HCT116 (cell line): ENCODE measurements around the gene RPS6KA2. TPM values are rescaled to one million over a fixed set of nuclear protein-coding genes. Genes with fewer than 3 reads are reported as not detected.

ENCODE experiments used
- ATAC-seq: fragments of 200-7000 bp; cut with Tn5 transposase; 2 replicates; pipeline ENCODE4 v1.9.1; 2020; ENCODE audit warnings: mild to moderate bottlenecking, moderate library complexity
- BruUV-seq: library from RNA; stranded (reverse); fragments of 400-500 nt; replicated peaks from 2 replicates; lab custom pipeline; 2021; lab: Mats Ljungman, UMichigan
- CTCF ChIA-PET: fragments of 300-600 bp; sonication (Branson Sonifier 250); formaldehyde crosslinking; loops from one replicate; lab custom pipeline; 2021; ENCODE audit warnings: antibody characterized with exemption; lab: Charles Lee
- POLR2A ChIA-PET: fragments of 300-600, 350-600 bp; sonication (Branson Sonifier 250); formaldehyde crosslinking; loops from one replicate; lab custom pipeline; 2021; ENCODE audit warnings: antibody characterized with exemption; lab: Charles Lee
- RAD21 ChIA-PET, 2 experiments: fragments of 300-600 bp; sonication (Branson Sonifier 250); formaldehyde crosslinking; loops; one replicate each; lab custom pipeline; 2023; ENCODE audit warnings: low total read pairs in 2 of 2; ENCODE audit not compliant: uncharacterized antibody in 2 of 2, unreplicated experiment in 2 of 2, low non-redundant PET in 1 of 2; lab: Charles Lee
- DNase-seq: peaks from one replicate; pipeline ENCODE4 v3.0.0-alpha.2; 2010; ENCODE audit warnings: low read depth, low spot score
- H2AFZ ChIP-seq: fragments of 200-600 bp; shearing (Covaris generic), sonication (generic); 2 replicates; pipeline ENCODE4 v1.6.1; 2017; ENCODE audit warnings: low read depth, mixed run types, mixed read lengths, antibody characterized with exemption, low read length; ENCODE audit not compliant: poor library complexity, severe bottlenecking
- H3K27ac ChIP-seq: 2 replicates; pipeline ENCODE4 v1.5.1; 2012; ENCODE audit warnings: low read depth, low read length
- H3K27me3 ChIP-seq: fragments of 200-600 bp; sonication (generic); 2 replicates; pipeline ENCODE4 v1.6.1; 2016; ENCODE audit warnings: mixed run types, low read length, mixed read lengths; ENCODE audit not compliant: insufficient read depth
- H3K36me3 ChIP-seq, 2 experiments: fragments of 200-500 bp in 1 of 2; fragments of 200-600 bp in 1 of 2; sonication (Bioruptor generic) in 1 of 2; sonication (generic) in 1 of 2; 2 replicates each; pipeline versions ENCODE4 v1.5.1 to v1.6.1; 2014 to 2016; ENCODE audit warnings: low read length in 2 of 2, inconsistent platforms in 1 of 2, mixed read lengths in 1 of 2, mixed run types in 1 of 2; ENCODE audit not compliant: insufficient read depth in 2 of 2, control insufficient read depth in 1 of 2
- H3K4me1 ChIP-seq, 2 experiments: fragments of 200-600 bp in 1 of 2; sonication (generic) in 1 of 2; 2 replicates each; pipeline versions ENCODE4 v1.5.1 to v1.6.1; 2012 to 2017; ENCODE audit warnings: low read length in 2 of 2, inconsistent platforms in 1 of 2, mild to moderate bottlenecking in 1 of 2, mixed read lengths in 1 of 2, mixed run types in 1 of 2, moderate library complexity in 1 of 2; ENCODE audit not compliant: insufficient read depth in 2 of 2, control insufficient read depth in 1 of 2
- H3K4me2 ChIP-seq: fragments of 200-600 bp; sonication (generic); 2 replicates; pipeline ENCODE4 v1.6.1; 2017; ENCODE audit warnings: mixed run types, low read length, mixed read lengths
- H3K4me3 ChIP-seq, 2 experiments: fragments of 200-600 bp in 1 of 2; sonication (generic) in 1 of 2; replicated peaks in 1 of 2; 2 replicates each; pipeline ENCODE4 v1.5.1; 2011 to 2016; ENCODE audit warnings: low read length in 2 of 2, control low read depth in 1 of 2, low read depth in 1 of 2, mild to moderate bottlenecking in 1 of 2, mixed read lengths in 1 of 2, mixed run types in 1 of 2
- H3K79me2 ChIP-seq: fragments of 200-600 bp; sonication (generic); 2 replicates; pipeline ENCODE4 v1.6.1; 2017; ENCODE audit warnings: mild to moderate bottlenecking, mixed run types, low read length, moderate library complexity, mixed read lengths; ENCODE audit not compliant: insufficient read depth
- H3K9ac ChIP-seq: fragments of 200-600 bp; sonication (generic); 2 replicates; pipeline ENCODE4 v1.6.1; 2016; ENCODE audit warnings: low read length, mixed read lengths
- H3K9me2 ChIP-seq: fragments of 200-600 bp; sonication (generic), shearing (Covaris generic); 2 replicates; pipeline ENCODE4 v1.6.1; 2017; ENCODE audit warnings: mixed run types, mild to moderate bottlenecking, moderate library complexity; ENCODE audit not compliant: insufficient read depth
- H3K9me3 ChIP-seq, 2 experiments: fragments of 200-500 bp in 1 of 2; fragments of 200-600 bp in 1 of 2; sonication (Bioruptor generic) in 1 of 2; sonication (generic) in 1 of 2; 2 replicates each; pipeline ENCODE4 v1.6.1; 2014 to 2017; ENCODE audit warnings: low read length in 2 of 2, mixed read lengths in 2 of 2, inconsistent platforms in 1 of 2, low read depth in 1 of 2, mild to moderate bottlenecking in 1 of 2, mixed run types in 1 of 2, moderate library complexity in 1 of 2; ENCODE audit not compliant: control insufficient read depth in 1 of 2, insufficient read depth in 1 of 2
- H4K20me1 ChIP-seq: fragments of 200-600 bp; sonication (generic), shearing (Covaris generic); 2 replicates; pipeline ENCODE4 v1.6.1; 2017; ENCODE audit warnings: mixed run types, mild to moderate bottlenecking, moderate library complexity; ENCODE audit not compliant: insufficient read depth
- CBX3 ChIP-seq: IDR thresholded peaks from 2 replicates; pipeline ENCODE4 v1.6.1; 2012; ENCODE audit warnings: low read depth
- EGR1 ChIP-seq: IDR thresholded peaks from 2 replicates; pipeline ENCODE4 v1.6.1; 2012; ENCODE audit warnings: low read depth
- ELF1 ChIP-seq: IDR thresholded peaks from 2 replicates; pipeline ENCODE4 v1.6.1; 2012; ENCODE audit warnings: low read depth, borderline replicate concordance
- EZH2 ChIP-seq: fragments of 200-600 bp; sonication (generic); IDR thresholded peaks from 2 replicates; pipeline ENCODE4 v1.6.1; 2017; ENCODE audit warnings: antibody characterized with exemption, mixed run types
- FOSL1 ChIP-seq: IDR thresholded peaks from 2 replicates; pipeline ENCODE4 v1.6.1; 2012; ENCODE audit warnings: low read depth
- JUND ChIP-seq: IDR thresholded peaks from 2 replicates; pipeline ENCODE4 v1.6.1; 2012
- POLR2A ChIP-seq: IDR thresholded peaks from 2 replicates; pipeline ENCODE4 v1.7.0; 2011; ENCODE audit warnings: borderline replicate concordance; ENCODE audit not compliant: insufficient read depth, insufficient read length; ENCODE audit errors: extremely low read depth
- POLR2AphosphoS5 ChIP-seq: IDR thresholded peaks from 2 replicates; pipeline ENCODE4 v1.6.1; 2011; ENCODE audit warnings: mild to moderate bottlenecking, low read depth, low read length, moderate library complexity
- RAD21 ChIP-seq: IDR thresholded peaks from 2 replicates; pipeline ENCODE4 v1.6.1; 2012; ENCODE audit warnings: low read depth, mild to moderate bottlenecking
- SIN3A ChIP-seq: IDR thresholded peaks from 2 replicates; pipeline ENCODE4 v1.6.1; 2012; ENCODE audit warnings: low read depth
- SP1 ChIP-seq: IDR thresholded peaks from 2 replicates; pipeline ENCODE4 v1.6.1; 2012; ENCODE audit warnings: low read depth
- YY1 ChIP-seq: IDR thresholded peaks from 2 replicates; pipeline ENCODE4 v1.6.1; 2011; ENCODE audit warnings: low read length, low read depth, moderate library complexity, mild to moderate bottlenecking; ENCODE audit not compliant: insufficient replicate concordance; ENCODE audit errors: extremely low read depth
- ZFX ChIP-seq: fragments of 450-650 bp; IDR thresholded peaks from 2 replicates; pipeline ENCODE4 v1.6.1; 2017
- ZNF274 ChIP-seq: fragments of 200-500 bp; sonication (Bioruptor generic); IDR thresholded peaks from 2 replicates; pipeline ENCODE4 v1.6.1; 2014; ENCODE audit warnings: mild to moderate bottlenecking, low read depth, low read length, inconsistent platforms
- intact Hi-C: fragments of 100-400 bp; cut with micrococcal nuclease; formaldehyde crosslinking; loops from 2 replicates; pipeline ENCODE4 v1.10.0; 2022
- total RNA-seq: library from RNA; stranded (reverse); gene quantifications from one replicate; pipeline ENCODE4 v1.2.1, GENCODE V29; 2021; ENCODE audit not compliant: unreplicated experiment
- TF ChIP-seq, protein P1 (sequence below): IDR thresholded peaks from 2 replicates; pipeline ENCODE4 v1.6.1; 2011; ENCODE audit warnings: mild to moderate bottlenecking, low read length, moderate library complexity; ENCODE audit not compliant: insufficient replicate concordance; ENCODE audit errors: extremely low read depth
- TF ChIP-seq, protein P2 (sequence below), 3 experiments: fragments of 200-600 bp in 1 of 3; sonication (generic) in 1 of 3; IDR thresholded peaks in 2 of 3; conservative IDR thresholded peaks in 1 of 3; 2 replicates each; pipeline ENCODE4 v1.5.1; 2012 to 2017; ENCODE audit warnings: low read depth in 2 of 3, low read length in 2 of 3, antibody characterized with exemption in 1 of 3, borderline replicate concordance in 1 of 3, control low read depth in 1 of 3, mild to moderate bottlenecking in 1 of 3, mixed read lengths in 1 of 3, mixed run types in 1 of 3, moderate library complexity in 1 of 3; ENCODE audit not compliant: insufficient read depth in 1 of 3
- TF ChIP-seq, protein P3 (sequence below): IDR thresholded peaks from 2 replicates; pipeline ENCODE4 v1.6.1; 2012

RPS6KA2 gene
- total RNA-seq, 1 experiment from 2014 or later, result 8.5 TPM

DNA sequence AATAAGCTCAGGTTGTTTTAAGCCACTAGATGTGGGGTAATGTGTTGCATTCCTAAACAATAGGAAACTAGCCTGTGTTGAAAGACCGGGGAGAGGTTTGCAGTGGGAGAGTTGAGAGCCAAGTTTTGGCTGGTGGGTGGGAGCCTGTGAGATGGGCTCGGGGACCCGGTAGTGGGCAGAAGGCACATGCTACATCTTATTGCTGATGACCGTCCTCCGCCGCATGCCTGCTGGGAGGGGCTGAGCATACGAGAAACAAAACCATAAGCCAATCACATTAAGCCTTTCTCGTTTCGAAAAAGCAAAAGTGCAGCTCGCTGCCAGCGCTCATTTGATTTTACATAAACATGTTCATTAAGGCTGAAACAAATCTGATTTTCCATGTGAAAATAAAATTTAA, 186.9 kb downstream of the RPS6KA2 start:
- no peaks in the 10 kb centered on the region for H3K79me2 ChIP-seq
- intact Hi-C loops, result no loop called here
- BruUV-seq, result no TSS peak
- no peaks in the 10 kb centered on the region for H3K9me3 ChIP-seq
- no peaks in the 10 kb centered on the region for H3K4me1 ChIP-seq
- ChIA-PET RAD21 (no interaction called here), POLR2A (no interaction called here), CTCF (no interaction called here)
- H2AFZ ChIP-seq, result no peak overlapping the region
- no peaks in the 10 kb centered on the region for H4K20me1 ChIP-seq
- no peaks in the 10 kb centered on the region; the same call in 1 of the 2 replicates for H3K27me3 ChIP-seq
- ATAC-seq, result no peak
- H3K36me3 ChIP-seq, result no peaks in the 10 kb centered on the region
- no peak overlapping the region for H3K4me2 ChIP-seq
- no peak overlapping the region for H3K4me3 ChIP-seq
- H3K9me2 ChIP-seq, result no peaks in the 10 kb centered on the region
- no peak for DNase-seq
- H3K9ac ChIP-seq, result no peak overlapping the region
- no peak overlapping the region for H3K27ac ChIP-seq
- TF ChIP-seq ZNF274 (no peak), JUND (no peak)

DNA sequence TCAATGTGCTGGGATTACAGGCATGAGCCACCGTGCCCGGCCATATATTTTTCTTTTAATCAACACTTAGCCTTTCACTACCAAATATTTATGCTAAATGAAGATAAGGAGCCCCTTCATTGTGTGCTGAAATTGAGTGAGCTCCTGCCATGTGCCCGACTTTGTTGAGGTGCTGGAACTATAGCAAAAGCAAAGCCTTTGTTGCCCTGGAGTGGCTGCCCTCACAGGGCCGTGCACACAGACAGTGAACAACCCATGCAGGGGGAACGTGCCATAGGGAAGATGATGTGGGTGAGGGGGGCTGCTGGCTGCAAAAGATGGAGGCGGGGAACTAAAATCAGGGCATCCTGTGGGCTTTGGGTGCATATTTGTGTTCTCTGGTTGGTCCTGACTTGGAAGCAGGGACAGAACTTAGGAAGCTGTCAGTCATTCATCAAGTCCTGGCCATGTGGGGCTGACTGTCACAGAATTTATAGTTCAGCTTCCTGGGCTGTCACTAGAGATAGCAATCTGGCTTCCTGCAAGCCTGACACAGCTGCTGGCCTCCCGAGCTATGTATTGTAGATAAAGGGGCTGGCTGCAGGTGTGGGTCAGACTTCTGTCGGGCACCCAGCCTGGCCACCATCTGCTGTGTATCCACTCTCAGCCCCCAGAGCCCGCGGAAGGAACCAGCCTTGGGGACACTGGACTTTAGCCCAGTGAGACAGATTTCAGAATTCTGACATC, 187.5 kb downstream of the RPS6KA2 start:
- RAD21 ChIA-PET, result no interaction called here
- POLR2A ChIA-PET, result no interaction called here
- CTCF ChIA-PET, result no interaction called here
- TF ChIP-seq, protein P1, sequence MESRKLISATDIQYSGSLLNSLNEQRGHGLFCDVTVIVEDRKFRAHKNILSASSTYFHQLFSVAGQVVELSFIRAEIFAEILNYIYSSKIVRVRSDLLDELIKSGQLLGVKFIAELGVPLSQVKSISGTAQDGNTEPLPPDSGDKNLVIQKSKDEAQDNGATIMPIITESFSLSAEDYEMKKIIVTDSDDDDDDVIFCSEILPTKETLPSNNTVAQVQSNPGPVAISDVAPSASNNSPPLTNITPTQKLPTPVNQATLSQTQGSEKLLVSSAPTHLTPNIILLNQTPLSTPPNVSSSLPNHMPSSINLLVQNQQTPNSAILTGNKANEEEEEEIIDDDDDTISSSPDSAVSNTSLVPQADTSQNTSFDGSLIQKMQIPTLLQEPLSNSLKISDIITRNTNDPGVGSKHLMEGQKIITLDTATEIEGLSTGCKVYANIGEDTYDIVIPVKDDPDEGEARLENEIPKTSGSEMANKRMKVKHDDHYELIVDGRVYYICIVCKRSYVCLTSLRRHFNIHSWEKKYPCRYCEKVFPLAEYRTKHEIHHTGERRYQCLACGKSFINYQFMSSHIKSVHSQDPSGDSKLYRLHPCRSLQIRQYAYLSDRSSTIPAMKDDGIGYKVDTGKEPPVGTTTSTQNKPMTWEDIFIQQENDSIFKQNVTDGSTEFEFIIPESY, result no peak
- TF ChIP-seq ZFX, result no peak
- TF ChIP-seq EGR1, result no peak
- TF ChIP-seq, protein P2, sequence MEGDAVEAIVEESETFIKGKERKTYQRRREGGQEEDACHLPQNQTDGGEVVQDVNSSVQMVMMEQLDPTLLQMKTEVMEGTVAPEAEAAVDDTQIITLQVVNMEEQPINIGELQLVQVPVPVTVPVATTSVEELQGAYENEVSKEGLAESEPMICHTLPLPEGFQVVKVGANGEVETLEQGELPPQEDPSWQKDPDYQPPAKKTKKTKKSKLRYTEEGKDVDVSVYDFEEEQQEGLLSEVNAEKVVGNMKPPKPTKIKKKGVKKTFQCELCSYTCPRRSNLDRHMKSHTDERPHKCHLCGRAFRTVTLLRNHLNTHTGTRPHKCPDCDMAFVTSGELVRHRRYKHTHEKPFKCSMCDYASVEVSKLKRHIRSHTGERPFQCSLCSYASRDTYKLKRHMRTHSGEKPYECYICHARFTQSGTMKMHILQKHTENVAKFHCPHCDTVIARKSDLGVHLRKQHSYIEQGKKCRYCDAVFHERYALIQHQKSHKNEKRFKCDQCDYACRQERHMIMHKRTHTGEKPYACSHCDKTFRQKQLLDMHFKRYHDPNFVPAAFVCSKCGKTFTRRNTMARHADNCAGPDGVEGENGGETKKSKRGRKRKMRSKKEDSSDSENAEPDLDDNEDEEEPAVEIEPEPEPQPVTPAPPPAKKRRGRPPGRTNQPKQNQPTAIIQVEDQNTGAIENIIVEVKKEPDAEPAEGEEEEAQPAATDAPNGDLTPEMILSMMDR (IDR thresholded peaks at IDR 0.05 in 2 of 3, conservative IDR thresholded peaks at IDR 0.05 in 1 of 3; ENCODE audit: borderline replicate concordance in 1 of 3, insufficient read depth in 1 of 3, low read depth in 2 of 3, low read length in 2 of 3), result no peak
- no peak for TF ChIP-seq FOSL1
- TF ChIP-seq SP1, result no peak
- no peak for TF ChIP-seq YY1
- TF ChIP-seq, protein P3, sequence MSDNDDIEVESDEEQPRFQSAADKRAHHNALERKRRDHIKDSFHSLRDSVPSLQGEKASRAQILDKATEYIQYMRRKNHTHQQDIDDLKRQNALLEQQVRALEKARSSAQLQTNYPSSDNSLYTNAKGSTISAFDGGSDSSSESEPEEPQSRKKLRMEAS, result no peak
- no peak for TF ChIP-seq RAD21
- TF ChIP-seq SIN3A, result no peak
- TF ChIP-seq POLR2AphosphoS5, result no peak
- no peak for TF ChIP-seq EZH2
- TF ChIP-seq ZNF274, result no peak
- TF ChIP-seq CBX3, result no peak
- TF ChIP-seq POLR2A, result no peak
- no peak for TF ChIP-seq JUND
- TF ChIP-seq ELF1, result no peak

More for the DNA sequence above, 187.5 kb downstream of the RPS6KA2 start:
- BruUV-seq, result no TSS peak
- no peaks in the 10 kb centered on the region for H4K20me1 ChIP-seq
- no peak for DNase-seq
- no peaks in the 10 kb centered on the region for H3K4me1 ChIP-seq
- no peaks in the 10 kb centered on the region for H3K79me2 ChIP-seq
- no peak overlapping the region for H3K4me2 ChIP-seq
- no peak overlapping the region for H3K27ac ChIP-seq
- H3K27me3 ChIP-seq, result no peaks in the 10 kb centered on the region; the same call in 1 of the 2 replicates
- intact Hi-C loops, result no loop called here
- H3K9ac ChIP-seq, result no peak overlapping the region
- no peaks in the 10 kb centered on the region for H3K36me3 ChIP-seq
- no peaks in the 10 kb centered on the region for H3K9me2 ChIP-seq
- no peaks in the 10 kb centered on the region for H3K9me3 ChIP-seq
- H2AFZ ChIP-seq, result no peak overlapping the region
- no peak overlapping the region for H3K4me3 ChIP-seq
- no peak for ATAC-seq
